NCI-H2081 (cell line): ENCODE measurements around the gene ADGRD2.

Experiments
- DNase-seq, 2 experiments: peaks; one replicate each; lab custom pipeline; 2025; lab: John Stamatoyannopoulos, UW

The ADGRD2 gene

DNA sequence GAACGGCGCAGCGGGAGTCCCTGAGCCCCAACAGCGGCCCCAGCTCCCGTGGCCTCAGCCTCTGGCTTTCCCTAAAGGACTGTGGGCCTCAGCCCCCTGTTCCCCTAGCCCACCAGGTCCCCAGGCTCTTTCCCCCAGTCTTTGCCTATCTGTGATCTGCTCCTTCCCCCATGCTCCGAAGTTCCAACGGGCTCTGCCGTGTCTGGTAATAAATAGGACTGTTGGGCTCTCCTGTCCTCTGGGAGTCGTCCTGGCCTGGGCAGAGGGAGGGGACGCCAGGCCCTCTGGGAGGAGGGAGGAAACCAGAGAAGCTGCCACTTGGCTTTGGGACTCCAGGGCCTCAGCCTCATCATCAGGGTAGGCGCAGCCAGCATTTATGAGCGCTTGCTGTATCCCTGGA, 28.1 kb downstream of the ADGRD2 start:
- DNase-seq, result no peak

DNA sequence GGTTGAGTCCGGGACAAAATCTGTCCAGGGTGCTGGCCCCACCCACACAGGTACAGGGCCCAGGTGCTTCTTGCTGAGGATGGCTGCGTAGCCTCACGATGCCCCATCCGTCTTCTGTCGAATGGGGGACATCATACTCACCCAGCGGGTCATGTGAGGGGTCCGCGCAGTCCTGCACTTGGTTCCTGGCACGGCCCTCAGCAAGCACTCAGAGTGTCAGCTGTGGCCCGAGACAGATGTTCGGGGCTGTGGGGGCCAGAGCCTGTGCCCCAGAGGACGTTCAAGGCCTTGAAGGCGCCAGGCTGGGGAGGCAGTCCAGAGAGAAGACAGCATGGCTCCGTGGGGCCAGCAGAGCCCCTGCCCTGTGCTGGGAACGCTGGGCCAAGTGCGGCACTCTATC, 29.1 kb downstream of the ADGRD2 start:
- no peak for DNase-seq

DNA sequence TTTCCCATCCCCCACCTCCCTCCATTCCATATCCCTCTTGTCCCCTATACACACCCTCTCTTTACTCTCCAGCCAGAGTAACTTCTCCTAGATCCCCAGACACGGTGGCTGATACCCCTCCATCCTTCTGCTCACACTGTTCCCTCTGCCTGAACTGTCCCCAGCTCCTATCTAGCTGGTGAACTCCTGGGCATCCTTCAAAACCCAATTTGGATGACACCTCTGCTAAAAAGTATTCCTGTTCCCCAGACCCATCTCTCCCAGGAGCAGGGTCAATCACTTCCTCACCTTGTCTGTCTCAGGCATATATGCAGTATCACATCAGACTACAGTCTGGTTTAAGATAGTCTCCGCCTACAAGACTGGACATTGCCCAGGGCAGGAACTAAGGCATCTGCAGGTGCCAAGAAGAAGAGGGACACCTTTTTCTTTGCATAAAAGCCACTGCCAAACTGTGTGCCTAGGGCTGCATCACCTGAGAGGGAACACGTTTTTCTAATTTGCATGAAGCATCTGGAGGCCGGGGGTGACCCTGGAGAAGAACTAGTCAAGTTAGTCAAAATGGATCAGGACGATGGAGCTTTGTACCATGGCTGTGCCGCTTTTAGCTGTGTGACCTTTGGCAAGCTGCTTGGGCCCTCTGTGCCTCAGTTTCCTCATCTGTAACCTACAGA, 29.8 kb downstream of the ADGRD2 start:
- no peak for DNase-seq

DNA sequence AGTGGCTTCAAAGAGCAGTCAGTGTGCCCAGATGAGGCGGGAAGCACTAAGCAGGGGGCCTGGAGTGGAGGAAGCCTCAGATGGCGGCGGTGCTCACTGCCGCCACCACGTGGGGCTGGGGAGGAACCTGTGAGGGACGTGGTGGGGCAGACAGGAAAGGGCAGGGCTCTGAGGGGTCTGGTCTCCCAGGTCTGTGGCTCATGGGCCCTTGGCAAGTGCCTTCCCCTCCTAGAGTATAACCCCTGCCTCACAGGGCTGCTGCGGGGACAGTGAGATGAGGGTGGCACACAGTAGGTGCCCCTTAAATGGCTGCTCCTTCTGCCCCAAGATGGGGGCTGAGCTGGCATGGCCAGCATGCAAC, 30.4 kb downstream of the ADGRD2 start:
- DNase-seq, result no peak

DNA sequence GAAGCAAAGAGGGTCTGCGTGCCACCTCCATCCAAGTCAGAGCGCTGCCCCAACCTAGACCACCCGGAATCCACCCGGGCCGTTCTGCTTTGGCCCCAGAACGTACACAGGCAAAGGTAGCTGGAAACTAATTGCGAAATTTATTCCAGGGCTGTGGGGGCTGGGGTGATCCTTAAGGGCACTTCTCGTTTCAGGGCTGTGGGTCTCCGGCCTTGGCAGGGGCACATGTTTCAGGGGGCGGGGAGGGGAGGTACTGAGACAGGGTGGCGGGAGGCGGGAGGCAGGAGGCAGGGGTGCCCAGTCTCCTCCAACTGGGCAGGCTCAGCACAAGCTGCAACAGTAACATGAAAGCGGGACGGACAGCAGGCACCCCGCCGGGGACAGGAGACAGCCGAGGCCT, 30.9 kb downstream of the ADGRD2 start:
- DNase-seq, result no peak

DNA sequence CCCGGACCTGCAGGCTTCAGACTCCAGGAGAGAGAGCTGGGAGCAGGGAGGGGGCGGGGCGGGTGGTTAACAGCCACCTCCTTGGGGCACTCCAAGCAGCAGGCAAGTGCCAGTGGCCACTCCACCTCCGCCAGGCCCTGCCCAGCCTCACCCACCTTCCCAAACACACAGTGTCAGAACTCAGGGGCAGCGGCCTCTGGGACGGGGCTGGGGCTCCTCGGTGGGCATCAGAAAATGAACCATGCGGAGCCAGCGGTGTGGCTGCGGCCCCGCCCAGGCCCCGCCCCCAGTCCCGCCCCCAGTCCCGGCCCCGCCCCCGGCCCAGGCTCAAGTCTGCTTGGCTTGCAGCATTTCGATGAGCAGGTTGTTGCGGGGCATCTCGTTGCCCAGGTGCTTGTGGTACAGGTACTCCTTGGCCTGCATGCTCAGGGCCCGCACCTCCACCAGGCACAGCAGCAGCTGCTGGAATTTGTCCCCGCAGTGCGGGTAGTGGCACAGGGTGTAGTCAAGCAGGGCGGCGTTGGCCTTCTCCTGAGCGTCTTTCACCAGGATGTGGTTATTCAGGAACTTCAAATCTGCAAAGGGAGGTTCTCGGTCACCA, 32.3 kb downstream of the ADGRD2 start:
- no peak for DNase-seq

DNA sequence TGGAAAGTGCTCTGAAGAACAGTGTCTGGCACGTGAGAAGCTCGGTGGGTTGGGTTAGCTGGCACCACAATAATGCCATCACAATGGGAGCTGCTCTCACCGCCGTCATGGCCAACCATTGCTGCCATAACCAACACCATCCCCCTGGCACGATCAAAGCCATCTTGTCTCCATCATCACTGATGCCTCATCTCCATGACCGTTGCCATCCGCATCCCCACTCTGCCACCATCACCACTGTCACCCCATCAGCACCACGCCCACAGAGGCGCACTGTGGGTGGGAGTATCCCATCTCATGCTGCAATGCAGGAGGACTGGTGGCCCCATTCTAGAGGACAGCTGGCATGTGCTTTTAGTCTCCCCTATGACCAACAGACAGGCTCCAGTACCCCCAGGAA, 33.2 kb downstream of the ADGRD2 start:
- DNase-seq, result no peak

DNA sequence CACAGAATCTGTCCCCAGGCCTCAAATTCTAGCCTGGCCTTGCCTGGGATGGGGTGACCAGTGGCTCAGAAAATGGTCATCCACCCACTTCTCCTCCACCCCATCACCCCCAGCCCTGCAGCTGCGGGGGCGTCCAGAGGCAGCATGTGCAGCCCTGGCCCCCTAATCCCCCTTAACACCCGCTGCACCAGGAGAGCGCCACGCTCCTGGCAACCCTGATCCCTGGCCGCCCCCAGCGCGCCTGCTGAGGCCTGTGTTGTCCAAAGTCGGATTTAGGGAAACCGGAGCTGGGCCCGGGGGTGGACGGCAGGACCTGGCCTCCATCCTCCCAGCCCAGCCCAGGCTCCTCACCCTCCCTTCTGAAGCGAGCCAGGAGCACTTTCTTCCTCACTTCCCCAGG, 35.0 kb downstream of the ADGRD2 start:
- DNase-seq, result no peak

DNA sequence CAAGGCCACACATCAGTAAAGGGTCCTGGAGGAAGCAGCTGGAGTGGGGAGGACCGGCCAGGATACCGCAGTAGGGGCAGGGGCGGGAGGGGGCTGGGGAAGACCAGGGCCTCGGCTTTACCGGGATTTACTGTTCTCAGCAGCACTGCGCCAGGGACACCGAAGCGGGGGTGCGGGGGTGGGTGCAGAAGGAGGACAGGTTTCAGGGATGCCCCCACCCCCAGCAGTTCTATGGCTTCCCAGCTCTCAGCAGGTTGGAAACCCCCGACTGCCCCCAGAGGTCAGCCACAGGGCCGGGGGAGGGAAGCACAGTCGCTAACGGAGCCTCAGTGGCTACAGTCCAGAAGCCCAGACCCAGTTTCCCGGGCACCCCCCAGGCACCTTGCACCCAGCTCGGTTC, 35.7 kb downstream of the ADGRD2 start:
- no peak for DNase-seq

DNA sequence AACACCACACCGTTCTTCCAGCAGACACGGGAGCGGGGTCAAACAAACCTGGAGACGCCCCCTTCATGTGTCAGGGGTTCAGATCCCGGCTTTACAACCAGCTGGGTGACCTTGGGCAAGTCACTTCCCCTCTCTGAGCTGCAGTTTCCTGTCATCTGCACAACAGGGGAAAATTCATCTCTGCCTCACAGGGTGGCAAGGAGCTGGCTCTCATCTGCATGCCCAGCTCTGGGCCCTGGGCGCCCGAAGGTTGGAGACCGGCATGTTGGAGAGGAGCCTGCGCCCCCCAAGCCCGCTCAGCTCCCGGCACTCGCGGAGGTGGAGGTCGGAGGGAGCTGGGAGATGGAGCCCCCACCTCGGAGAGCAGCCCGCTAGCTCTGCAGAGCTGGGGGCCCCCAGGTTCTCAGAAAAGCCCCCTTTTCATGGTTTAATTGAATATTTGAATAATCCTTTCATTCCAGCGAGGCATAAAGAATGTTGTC, 36.6 kb downstream of the ADGRD2 start:
- DNase-seq, result no peak

DNA sequence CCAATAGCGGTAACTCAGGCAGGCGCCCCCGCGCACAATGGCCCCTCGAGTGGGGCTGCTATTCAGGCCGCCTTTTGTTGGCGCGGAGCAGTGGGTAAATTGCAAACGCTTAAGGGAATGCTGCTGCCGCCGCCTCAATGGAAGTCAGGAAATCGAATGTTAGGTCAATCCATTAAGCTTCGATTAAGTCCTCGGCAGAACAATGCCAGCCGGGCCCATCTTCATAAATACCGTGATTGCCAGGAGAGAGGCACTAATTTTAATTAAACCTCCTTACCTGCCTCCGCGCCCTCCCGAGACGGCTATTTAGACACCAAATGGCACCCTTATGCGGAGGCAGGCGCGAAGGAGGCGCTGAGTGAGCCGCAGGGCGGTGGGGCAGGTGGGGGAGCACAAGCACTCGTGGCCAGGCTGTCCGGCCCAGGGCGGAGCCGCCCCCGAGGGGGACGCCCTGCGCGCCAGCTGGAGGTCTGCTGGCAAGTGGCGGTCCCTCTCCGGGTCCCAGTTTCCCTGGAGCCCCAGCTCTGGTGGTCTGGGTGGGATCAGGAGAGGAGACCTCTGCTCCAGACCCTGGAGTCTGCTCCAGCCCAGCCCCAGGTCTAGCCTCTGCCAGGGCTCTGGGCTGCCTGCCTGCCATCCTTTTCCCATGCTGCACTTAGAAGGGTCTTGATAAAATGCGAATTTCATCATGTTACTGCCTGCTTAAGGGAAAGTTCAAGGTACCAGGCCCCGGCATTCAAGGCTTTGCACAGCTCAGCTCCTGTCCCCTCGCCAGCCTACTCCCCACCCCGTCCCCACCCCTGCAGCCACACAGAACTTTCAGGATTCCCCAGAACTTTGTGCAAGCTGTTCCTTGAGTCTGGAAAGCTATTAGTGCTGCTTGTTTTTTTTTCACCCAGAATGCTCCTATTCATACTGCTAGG, 37.3 kb downstream of the ADGRD2 start:
- DNase-seq, result no peak

DNA sequence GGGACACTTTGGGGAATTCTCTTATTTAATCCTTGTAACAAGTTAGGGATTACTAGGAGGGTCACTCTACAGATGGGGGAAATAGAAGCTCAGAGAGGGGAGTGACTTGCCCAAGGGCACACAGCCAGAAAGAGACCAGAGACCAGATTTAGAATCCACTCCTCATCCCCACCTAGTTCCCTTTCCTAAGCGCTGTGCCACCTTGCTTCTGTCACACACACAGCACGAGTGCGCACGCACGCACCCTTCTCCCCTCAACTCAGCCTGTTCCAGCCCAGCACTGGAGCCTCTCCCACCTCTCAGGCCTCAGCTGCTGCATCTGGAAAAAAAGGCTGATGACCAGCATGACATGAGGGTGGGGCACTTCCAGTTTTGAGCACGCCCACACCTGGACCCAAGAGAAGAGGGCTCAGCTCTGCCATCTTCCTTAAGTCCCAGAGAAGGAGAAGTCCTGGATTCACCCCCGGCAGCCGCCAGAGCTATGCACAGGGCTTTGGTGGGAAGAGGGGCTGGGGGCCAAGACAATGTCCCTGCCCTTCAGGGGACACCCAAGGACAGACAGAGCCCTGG, 38.5 kb downstream of the ADGRD2 start:
- no peak for DNase-seq

DNA sequence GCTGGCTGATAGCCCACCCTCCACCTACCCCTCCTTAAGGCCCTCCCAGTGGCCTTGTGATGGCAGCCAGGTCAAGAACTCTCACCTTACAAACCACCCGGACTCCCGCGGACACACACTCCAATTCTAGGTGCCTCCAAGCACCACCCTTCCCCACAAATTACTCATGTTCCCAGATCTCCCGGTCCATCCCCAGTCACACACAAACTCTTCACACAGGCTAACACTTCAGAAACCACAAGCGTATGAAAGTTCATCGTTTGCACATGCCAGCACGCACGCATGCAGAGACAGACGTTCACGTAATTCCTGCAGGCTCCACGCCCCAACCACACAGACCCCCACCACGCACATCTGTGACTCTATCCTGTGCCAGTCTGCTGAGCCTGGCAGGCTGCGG, 39.0 kb downstream of the ADGRD2 start:
- no peak for DNase-seq

DNA sequence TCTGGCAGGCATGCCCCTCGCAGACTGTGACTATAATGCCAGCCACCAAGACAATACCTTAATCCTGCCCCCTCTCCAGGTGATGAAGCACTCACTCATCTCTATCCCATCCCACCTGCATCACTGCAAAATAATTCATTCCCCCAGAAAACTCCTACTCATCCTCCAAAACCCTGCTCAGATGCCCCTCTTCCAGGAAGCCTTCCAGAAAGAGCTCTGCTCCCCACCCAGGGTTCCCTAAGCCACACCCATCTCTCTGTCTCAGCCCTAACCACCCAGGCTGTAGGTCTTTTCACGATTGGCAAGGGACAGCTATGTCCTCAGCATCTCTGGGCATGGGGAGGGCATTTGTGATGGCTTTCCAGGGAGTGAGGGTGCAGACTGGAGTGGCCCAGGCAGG, 39.8 kb downstream of the ADGRD2 start:
- no peak for DNase-seq

DNA sequence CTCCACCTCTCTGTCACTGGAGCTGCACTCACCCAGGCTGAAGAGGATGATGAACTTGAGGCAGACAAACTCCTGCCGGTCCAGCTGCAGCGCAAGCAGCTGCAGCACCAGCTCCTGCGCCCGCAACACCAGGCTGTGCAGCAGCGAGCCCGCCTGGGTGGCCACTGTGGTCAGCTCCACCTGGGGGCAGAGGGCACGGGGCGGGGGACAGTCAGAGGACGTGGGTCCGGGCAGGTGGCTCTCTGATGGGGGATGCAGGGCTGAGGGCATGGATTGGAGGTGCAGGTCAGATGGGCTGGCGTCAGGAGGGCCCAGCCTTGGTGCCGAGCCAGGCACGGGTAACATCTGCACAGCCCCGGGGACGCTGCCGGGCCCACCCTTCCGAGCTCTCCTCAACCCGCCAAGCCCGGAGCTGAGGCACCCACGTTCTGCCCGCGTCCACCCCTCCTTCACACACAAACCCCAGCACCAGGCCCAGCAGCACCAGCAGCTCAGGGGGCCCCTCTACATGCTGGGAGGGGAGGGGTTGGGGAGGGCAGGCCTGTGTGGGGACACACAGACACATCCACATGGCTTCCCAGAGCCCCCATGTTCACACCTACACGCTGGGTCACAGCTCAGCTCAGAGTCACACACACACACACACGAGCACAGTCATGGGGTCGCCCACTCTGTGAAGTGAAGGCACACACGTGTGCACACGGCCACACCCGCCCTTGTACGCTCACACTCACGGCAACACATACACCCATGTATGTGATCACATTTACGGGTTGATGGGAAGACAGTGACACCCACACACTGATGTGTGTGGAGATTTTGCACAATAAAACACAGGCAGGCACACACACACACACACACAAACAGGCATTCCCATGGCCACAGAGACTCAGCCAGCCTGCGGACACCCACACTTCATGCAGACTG, 41.1 kb downstream of the ADGRD2 start:
- no peak for DNase-seq

DNA sequence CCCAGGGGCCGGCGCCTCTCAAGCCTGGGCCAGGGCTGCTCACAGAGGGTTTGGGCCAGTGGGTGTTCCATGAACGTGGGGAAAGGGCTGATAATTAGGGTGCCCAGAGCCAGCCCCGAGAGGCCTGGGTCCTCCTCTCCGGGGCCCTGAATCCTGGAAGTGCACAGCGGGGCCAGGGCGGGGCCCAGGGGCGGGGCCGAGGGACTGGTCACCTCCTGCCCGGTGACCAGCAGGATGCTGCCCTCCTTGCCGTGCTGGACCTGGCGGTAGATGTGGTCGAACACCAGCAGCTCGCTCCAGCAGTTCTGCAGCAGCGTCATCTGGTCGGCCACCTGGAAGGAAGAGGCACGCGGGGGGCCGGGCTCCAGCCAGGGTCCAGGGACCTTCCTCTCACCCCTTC, 42.6 kb downstream of the ADGRD2 start:
- no peak for DNase-seq

DNA sequence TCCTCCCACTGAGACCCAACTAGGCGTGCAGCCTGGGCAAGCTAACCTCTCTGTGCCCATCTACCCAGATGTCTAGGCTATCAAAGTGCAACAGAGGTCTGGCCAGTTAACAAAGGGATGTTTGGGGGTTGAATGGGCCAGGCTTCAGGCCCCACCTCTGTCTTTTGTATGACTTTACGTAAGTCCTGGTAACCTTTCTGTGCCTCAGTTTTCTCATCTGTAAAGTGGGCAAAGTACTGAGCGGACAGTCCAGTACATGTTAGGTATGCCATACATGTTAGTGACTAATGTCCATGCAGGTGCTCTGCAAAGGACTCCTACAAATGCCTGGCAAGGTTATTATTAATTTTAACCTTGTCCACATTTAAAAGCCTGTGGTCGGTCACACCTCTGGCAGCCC, 43.0 kb downstream of the ADGRD2 start:
- DNase-seq, result no peak

DNA sequence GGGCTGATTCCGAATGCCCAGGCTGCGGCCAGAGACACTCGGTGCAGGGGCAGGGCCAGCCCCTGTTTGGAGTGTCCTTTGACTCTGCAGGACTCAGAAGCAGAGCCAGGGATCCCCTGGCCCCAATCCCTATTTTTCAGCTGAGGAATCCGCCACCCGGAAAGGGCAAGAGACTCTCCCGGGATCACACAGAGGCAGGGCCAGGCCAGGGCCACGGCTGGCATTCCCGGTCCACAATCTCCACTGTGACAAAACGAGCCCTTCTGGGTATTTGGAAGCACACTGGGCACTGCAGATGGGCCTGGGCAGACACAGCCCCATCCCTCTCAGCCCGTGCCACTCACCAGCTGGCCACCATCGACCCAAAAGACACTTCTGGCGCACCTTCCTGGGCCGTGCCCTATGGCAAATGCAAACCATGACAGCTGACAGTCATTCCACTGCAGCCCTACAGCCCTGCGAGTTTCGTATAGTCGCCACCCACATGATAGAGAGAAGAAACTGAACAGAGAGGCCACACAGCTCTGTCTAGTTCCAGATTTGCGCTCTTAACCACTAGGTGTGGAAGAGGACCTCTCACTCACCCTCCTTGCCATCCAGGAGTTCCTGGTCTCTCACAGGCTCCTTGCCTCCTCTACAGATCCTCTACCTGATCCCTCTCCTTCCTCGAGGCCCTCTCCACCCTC, 43.7 kb downstream of the ADGRD2 start:
- DNase-seq, result no peak

DNA sequence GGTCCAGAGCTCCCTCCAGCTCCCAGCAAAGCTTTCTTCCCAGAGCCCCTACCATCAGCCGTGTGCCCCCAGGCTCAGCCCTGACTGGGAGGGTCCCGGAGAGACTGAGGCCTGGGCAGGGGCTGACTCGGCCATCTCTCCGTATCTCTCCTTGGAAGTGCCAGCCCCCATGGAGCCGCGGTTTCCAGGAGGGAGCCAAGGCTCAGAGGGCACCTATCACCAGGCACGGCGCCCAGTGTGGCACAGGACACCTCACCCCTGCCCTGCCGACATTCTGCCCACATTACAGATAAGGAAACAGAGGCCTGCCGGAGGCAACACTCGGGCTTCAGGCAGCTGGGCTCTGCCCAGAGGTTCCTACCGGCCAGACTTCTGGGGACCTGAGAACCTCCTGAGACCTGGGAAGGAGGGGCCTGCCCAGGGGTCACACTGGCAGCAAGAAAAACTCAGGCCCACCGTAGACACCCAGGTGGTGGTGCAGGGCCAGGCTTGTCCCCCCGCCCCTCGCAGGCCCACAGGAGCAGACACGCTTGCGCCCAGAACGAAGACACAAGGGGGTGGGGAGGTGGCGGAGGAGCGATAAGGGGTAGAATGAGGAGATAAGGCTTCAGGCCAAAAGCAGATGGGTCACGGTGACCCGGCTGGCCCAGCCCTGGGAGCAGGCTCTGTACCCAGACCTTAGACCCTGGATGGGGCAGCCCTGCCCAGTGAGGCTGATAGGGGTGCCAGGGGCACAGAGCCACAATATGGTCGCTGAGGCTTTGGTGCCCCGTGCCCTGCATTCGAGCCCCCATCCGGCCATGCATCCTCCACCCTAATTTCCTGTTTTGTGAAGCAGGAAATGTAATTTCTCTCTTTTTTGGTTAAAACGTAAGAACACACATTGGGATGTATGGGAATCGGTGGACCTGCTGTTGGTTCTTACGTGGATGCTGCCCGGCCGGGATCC, 45.1 kb downstream of the ADGRD2 start:
- no peak for DNase-seq

DNA sequence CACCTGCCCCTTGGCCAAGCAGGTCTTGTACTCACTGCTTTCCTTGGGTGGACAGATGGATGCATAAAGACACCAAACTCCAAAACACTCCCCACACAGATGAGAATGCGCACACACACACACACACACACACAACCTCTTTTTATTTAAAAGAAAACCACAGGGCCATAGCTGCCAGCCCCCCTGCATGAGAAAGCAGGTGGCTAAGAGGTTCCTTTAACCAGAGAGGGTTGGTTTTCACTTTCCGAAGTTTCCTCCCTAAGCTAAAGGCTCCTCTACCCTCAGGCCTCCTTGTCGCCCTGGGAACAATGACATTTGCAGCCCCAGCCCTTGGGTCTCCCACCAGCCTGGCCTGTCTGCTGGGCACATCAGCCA, 45.8 kb downstream of the ADGRD2 start:
- DNase-seq, result no peak
